ENCODE measurements around the gene CCDC167. TPM values are rescaled to one million over a fixed set of nuclear protein-coding genes. Genes with fewer than 3 reads are reported as not detected.

The CCDC167 gene
- total RNA-seq, 1 experiment from 2014 or later, result 31.9 TPM

DNA sequence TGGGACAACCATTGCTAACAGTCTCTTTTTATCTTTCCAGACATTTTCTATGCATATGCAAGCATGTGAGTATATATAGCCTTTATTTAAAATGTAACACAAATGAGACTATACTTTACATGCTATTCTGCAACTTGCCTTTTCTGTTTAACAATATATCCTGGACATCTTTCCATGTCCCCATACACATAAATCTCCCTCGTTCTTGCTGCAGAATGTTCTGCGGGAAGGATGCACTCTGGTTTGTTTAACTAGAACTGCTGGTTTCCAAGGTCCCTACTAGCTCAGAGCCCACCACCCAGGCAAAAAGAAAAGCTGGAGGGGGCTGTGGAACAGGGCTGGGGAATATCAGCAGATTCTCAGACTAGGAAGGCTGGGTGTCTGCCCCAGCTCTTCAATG lies 35.2 kb upstream of the CCDC167 start:
- peaks cover 15% of the 10 kb centered on the region for H3K23me2 ChIP-seq (ENCODE audit: insufficient read length, low read depth, low read length, poor library complexity, severe bottlenecking)
- H2AK5ac ChIP-seq (ENCODE audit: insufficient read length, low read length), result no peak overlapping the region
- H3K4me2 ChIP-seq (ENCODE audit: insufficient read depth, insufficient read length, low read length), result peak overlapping the region; percentile 78
- Mint-ChIP-seq H3K4me3 (peak overlapping the region; percentile 63 to 83; a peak in 4 of 5 replicates), H3K27ac (no peak overlapping the region), H3K9me3 (no peaks in the 10 kb centered on the region; a peak in 1 of 5 replicates), H3K4me1 (peaks cover 18 to 33% of the 10 kb centered on the region in 2 experiments), H3K36me3 (ENCODE audit: insufficient read depth in 1 of 3, low read depth in 3 of 3) (no peaks in the 10 kb centered on the region), H3K27me3 (ENCODE audit: low read depth) (peaks cover 99% of the 10 kb centered on the region)
- H3K14ac ChIP-seq (ENCODE audit: insufficient read depth, low read length), result no peak overlapping the region
- peaks cover 22% of the 10 kb centered on the region; the same call in 1 of the 2 replicates for H3K27me3 ChIP-seq (ENCODE audit: insufficient read depth, low read length)
- no peak overlapping the region for H2BK120ac ChIP-seq (ENCODE audit: low read depth, low read length, poor library complexity, severe bottlenecking)
- no peak overlapping the region for H2BK15ac ChIP-seq (ENCODE audit: low read depth, low read length)
- TF ChIP-seq, protein P1, sequence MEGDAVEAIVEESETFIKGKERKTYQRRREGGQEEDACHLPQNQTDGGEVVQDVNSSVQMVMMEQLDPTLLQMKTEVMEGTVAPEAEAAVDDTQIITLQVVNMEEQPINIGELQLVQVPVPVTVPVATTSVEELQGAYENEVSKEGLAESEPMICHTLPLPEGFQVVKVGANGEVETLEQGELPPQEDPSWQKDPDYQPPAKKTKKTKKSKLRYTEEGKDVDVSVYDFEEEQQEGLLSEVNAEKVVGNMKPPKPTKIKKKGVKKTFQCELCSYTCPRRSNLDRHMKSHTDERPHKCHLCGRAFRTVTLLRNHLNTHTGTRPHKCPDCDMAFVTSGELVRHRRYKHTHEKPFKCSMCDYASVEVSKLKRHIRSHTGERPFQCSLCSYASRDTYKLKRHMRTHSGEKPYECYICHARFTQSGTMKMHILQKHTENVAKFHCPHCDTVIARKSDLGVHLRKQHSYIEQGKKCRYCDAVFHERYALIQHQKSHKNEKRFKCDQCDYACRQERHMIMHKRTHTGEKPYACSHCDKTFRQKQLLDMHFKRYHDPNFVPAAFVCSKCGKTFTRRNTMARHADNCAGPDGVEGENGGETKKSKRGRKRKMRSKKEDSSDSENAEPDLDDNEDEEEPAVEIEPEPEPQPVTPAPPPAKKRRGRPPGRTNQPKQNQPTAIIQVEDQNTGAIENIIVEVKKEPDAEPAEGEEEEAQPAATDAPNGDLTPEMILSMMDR (conservative IDR thresholded peaks at IDR 0.05), result no peak
- H3T11ph ChIP-seq (ENCODE audit: low read length), result no peak overlapping the region
- H3K79me2 ChIP-seq (ENCODE audit: insufficient read depth, low read length), result no peaks in the 10 kb centered on the region
- no peak overlapping the region for H3K9ac ChIP-seq (ENCODE audit: extremely low read depth, insufficient read length, low read length)
- H3K79me1 ChIP-seq (ENCODE audit: insufficient read depth, low read depth, low read length, poor library complexity, severe bottlenecking), result no peaks in the 10 kb centered on the region
- no peak overlapping the region for H4K91ac ChIP-seq (ENCODE audit: insufficient read length, low read depth, low read length)
- H3K4ac ChIP-seq (ENCODE audit: low read depth, low read length), result no peak overlapping the region
- H3K9me3 ChIP-seq (ENCODE audit: control insufficient read depth, low read depth, low read length), result no peaks in the 10 kb centered on the region
- H2AFZ ChIP-seq (ENCODE audit: low read length), result no peak overlapping the region
- H4K5ac ChIP-seq (ENCODE audit: insufficient read length, low read depth, low read length), result no peak overlapping the region
- H3K4me1 ChIP-seq (ENCODE audit: insufficient read depth, low read length), result no peaks in the 10 kb centered on the region
- no peak overlapping the region for H3K27ac ChIP-seq (ENCODE audit: insufficient read length, low read depth, low read length)
- H3K56ac ChIP-seq (ENCODE audit: insufficient read length, low read depth, low read length), result no peak overlapping the region
- WGBS (ENCODE audit: extremely low coverage, insufficient read length, low lambda C conversion rate), result no CpG with 5 or more reads among the region's 2 CpGs
- H3K18ac ChIP-seq (ENCODE audit: insufficient read length, low read depth, low read length), result no peak overlapping the region
- H4K20me1 ChIP-seq (ENCODE audit: control insufficient read depth, insufficient read depth, insufficient read length), result no peaks in the 10 kb centered on the region
- no peak overlapping the region for H4K8ac ChIP-seq (replicated peaks; ENCODE audit: insufficient read length, low read depth, low read length)
- no peak overlapping the region for H2BK12ac ChIP-seq (ENCODE audit: insufficient read length, low read depth, low read length)
- H3K23ac ChIP-seq (ENCODE audit: insufficient read length, low read depth, low read length), result no peak overlapping the region
- no peak for DNase-seq
- no peak overlapping the region for H2BK20ac ChIP-seq (ENCODE audit: low read depth, low read length, poor library complexity, severe bottlenecking)
- no peak overlapping the region for H2BK5ac ChIP-seq (ENCODE audit: insufficient read length, low read length)
